GM19452 (cell line): ENCODE results near the gene CDON.

ENCODE experiments used
- ATAC-seq: cut with Tn5 transposase; IDR thresholded peaks from one replicate; pipeline ENCODE4 v1.9.1; 2021; ENCODE audit not compliant: unreplicated experiment

Gene CDON

GRCh38 chr11:125958872-125959400, 103.7 kb downstream of the CDON start:
- ATAC-seq: no peak

- no peak for ATAC-seq
These were observed 104.9 kb downstream of the CDON start for GRCh38 chr11:125957618-125958332.

- ATAC-seq: no peak
These were observed 106.1 kb downstream of the CDON start for GRCh38 chr11:125956391-125957134.

- no peak for ATAC-seq
These were observed 106.8 kb downstream of the CDON start for GRCh38 chr11:125955856-125956255.

- no peak for ATAC-seq
These were observed 107.6 kb downstream of the CDON start for GRCh38 chr11:125954945-125955640.

- ATAC-seq: no peak
These were observed 108.3 kb downstream of the CDON start for GRCh38 chr11:125954123-125954944.

GRCh38 chr11:125953401-125953935, 109.2 kb downstream of the CDON start:
- ATAC-seq: no peak

GRCh38 chr11:125952973-125953372, 109.7 kb downstream of the CDON start:
- ATAC-seq: no peak

- no peak for ATAC-seq
These were observed 110.1 kb downstream of the CDON start for GRCh38 chr11:125952559-125952958.

GRCh38 chr11:125951731-125952130, 110.9 kb downstream of the CDON start:
- ATAC-seq: no peak

- ATAC-seq: no peak
These were observed 111.7 kb downstream of the CDON start for GRCh38 chr11:125950696-125951651.

GRCh38 chr11:125950178-125950490, 112.5 kb downstream of the CDON start:
- ATAC-seq: no peak

- no peak for ATAC-seq
These were observed 113.1 kb downstream of the CDON start for GRCh38 chr11:125949271-125950177.

- ATAC-seq: no peak
These were observed 114.2 kb downstream of the CDON start for GRCh38 chr11:125948278-125949051.

GRCh38 chr11:125947419-125948277, 115.0 kb downstream of the CDON start:
- no peak for ATAC-seq

GRCh38 chr11:125946712-125947418, 115.8 kb downstream of the CDON start:
- no peak for ATAC-seq
